SH-SY5Y (cell line): ENCODE results near the gene DLG2.

ENCODE experiments used
- GATA2 ChIP-seq: IDR thresholded peaks from 2 replicates; pipeline ENCODE4 v1.6.1; 2011; ENCODE audit warnings: mild to moderate bottlenecking, low read depth, low read length
- GATA3 ChIP-seq: IDR thresholded peaks from 2 replicates; pipeline ENCODE4 v1.6.1; 2011; ENCODE audit warnings: low read depth, mild to moderate bottlenecking, low read length, moderate library complexity

The DLG2 gene

DNA sequence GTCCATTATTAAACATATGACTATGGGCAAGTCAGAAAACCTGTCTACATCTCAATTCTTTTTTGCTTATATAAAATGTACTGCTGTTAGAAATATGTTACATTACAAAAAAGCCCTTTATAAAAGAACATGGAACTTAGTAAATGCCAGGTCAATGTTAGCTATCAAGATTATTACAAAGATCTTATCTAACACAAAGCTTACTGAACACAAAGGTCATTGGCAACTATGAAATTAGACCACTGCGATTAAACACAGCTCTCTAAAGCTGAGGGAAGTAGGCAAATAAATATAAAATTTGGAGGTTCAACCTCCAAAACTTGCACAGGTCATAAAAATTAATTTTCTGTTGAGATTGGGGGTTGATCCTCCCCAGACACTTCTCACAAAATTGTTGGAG is 1648.2 kb downstream of the DLG2 start:
- TF ChIP-seq GATA2 (no peak), GATA3 (no peak)

DNA sequence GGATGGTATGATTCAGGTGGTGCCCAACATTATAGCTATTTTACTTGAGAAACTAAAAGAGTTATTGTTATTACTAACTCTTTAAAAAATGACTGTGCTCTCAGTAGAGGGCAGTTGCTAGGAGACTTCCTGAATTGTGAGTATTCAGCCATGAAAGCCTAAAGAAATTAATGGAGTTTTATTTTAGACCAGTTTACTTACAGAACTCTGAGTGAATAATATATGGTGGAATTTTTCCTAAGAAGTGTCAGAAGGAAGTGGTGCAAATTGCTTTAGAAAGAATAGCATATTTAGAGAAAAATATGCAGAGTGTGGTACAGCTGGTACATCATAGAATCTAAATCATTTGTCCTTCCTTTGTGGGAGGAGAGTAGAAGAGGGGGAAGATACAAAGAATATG is 1651.1 kb downstream of the DLG2 start:
- no peak for TF ChIP-seq GATA3
- no peak for TF ChIP-seq GATA2

GRCh38 chr11:83972536-83972935 is 1654.6 kb downstream of the DLG2 start:
- TF ChIP-seq GATA2 (no peak), GATA3 (no peak)

GRCh38 chr11:83971063-83971462 is 1656.1 kb downstream of the DLG2 start:
- no peak for TF ChIP-seq GATA2
- no peak for TF ChIP-seq GATA3

- TF ChIP-seq GATA2 (no peak), GATA3 (no peak)
These were observed 1657.0 kb downstream of the DLG2 start for GRCh38 chr11:83970061-83970671.

DNA sequence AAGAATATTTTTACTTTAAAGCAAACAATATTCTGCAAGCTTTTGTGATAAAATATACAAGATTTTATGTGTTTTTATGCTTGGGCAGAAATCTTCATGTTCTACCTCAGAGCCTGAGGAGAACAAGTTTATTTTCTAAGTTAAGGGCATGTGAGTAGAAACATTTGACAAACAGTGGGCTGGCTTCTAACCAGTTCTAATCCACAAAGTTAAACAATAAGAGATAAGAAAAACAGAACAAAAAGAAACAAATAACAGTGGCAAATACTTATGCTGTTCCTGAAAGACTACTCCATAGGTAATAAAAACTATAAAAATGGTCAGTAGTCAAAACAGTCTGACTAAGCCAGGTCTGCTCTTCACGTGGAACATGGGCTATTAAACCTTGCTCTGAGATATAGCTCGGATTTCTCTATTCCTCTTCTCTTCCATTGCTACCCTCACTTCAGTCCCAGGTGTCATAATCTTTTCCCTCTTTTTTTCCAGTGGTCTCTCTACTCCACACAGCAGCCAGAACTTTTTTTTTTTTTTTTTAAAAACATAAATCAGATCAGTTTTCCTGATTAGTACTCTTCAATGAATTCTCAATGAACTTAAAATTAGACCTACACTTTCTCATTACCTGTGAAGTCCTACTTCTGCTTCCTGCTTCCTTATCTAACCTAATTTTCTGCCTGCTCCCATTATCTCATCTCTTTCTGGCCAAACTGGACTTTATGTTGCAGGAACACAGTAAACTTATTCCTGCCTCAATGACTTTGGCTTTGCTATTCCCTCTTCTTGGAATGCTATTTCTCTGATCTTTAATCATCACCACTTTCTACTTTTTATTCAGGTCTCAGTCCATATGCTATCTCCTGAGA is 1669.9 kb downstream of the DLG2 start:
- no peak for TF ChIP-seq GATA3
- no peak for TF ChIP-seq GATA2

DNA sequence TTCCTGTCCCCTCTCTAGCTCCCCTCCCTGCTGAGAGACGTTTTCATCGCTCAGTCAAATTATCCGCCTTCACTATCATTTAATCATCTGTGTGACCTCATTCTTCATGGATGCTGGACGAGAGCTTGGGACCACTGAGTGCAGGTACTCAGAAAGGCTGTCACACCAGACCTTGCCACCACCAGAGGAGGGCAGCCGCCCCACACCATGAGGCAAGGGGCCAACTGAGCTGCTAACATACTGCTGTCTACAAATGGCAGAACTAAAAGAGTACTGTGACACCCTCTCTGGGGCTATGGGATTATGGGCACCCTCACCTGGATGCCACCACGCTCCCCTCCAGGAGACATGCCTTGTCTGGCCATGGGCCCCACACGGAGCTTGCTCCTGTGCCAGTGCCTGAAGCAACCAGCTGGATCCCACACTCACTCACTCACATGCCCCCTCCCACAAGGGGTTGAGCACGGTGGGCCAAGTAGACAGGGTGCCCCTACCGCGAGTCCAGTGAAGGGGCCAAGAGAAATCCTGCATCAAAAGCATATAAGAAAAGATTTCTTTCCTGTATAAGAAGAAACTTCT is 1670.9 kb downstream of the DLG2 start:
- TF ChIP-seq GATA3 (no peak), GATA2 (no peak)

DNA sequence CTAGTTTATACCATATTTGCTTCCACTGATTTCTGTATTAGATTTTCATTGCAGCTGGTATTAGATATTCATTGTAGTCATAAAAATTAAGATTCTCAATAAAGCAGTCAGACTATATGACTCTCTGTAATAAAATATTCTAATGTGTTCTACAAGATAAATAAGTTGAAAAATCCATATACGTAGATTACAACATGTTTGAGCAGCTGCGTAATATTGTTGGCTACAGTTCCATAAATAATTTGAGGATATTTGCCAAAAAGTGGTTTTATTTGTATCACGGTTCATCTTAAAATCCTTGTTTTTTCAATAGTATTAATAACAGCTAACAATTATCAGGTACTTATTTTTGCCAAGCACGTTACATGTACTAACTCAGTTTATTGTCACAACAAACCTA is 1672.4 kb downstream of the DLG2 start:
- TF ChIP-seq GATA3: no peak
- no peak for TF ChIP-seq GATA2

GRCh38 chr11:83951521-83951920 is 1675.6 kb downstream of the DLG2 start:
- no peak for TF ChIP-seq GATA2
- no peak for TF ChIP-seq GATA3

DNA sequence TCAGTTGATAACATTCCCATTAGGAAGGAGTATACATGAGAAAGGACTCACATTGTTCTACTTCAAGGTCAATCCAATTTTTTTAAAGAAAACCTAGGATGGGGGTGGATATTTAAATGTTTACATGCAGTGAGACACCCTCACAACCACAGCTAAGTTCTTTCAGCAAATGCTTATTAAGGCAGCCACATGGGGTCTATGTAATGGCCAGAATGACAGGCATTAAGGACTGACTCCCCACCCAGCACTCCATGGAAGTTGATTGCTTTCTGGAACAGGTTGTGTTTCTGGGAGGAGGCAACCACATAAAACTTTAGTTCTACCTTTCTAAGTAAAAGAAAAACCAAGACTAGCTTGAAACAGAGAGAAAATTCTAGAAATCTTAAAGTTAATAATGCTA is 1678.9 kb downstream of the DLG2 start:
- TF ChIP-seq GATA3 (no peak), GATA2 (no peak)

DNA sequence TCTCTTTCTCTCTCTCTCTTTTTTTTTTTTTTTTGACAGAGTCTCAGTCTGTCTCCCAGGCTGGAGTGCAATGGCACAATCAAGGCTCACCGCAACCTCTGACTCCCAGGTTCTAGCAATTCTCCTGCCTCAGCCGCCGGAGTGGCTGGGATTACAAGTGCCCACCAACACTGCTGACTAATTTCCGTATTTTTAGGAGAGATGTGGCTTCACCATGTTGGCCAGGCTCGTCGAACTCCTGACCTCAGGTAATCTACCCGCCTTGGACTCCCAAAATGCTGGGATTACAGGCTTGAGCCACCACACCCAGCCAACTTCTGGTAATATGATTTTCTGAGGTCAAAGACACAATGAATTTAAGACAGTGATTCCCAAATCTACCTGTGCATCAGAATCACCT is 1681.2 kb downstream of the DLG2 start:
- TF ChIP-seq GATA2 (no peak), GATA3 (no peak)

DNA sequence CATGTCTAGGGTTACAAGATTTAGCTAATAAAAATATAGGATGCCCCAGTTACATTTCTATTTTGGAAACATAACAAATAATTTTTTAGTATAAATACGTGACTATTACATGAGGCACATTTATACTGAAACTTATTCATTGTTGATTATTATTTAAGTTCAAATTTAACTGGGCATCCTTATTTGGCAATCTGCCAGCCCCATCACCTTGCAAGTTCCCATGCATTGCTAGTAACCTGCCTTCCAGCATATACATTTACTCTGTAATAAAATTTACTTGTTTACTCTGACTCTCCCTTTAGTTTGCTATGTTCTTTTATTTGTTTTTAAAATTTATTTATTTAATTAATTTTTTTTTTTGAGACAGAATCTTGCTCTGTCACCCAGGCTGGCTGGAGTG is 1686.1 kb downstream of the DLG2 start:
- TF ChIP-seq GATA2 (no peak), GATA3 (no peak)

DNA sequence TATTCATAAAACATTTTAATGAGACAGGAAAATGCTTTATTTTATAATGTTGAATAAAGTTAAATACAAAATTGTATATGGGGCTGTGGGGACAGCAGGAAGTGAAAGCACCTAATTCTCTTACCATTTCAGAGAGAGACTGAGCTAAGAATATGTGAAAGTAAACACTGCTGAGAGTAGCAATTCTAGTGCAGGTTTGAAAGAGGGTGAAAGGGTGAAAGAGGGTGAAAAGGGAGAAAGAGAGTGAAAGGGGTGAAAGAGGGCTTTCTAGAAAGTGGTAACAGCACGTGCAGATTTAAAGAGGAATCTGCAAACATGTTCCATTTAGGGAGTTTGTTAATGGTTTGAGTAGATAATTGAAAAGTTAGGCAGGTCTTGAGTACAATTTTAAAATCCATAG is 1689.0 kb downstream of the DLG2 start:
- TF ChIP-seq GATA3: no peak
- TF ChIP-seq GATA2: no peak

GRCh38 chr11:83933008-83933407 is 1694.1 kb downstream of the DLG2 start:
- TF ChIP-seq GATA2 (no peak; the same call in 1 of the 2 replicates), GATA3 (no peak)

DNA sequence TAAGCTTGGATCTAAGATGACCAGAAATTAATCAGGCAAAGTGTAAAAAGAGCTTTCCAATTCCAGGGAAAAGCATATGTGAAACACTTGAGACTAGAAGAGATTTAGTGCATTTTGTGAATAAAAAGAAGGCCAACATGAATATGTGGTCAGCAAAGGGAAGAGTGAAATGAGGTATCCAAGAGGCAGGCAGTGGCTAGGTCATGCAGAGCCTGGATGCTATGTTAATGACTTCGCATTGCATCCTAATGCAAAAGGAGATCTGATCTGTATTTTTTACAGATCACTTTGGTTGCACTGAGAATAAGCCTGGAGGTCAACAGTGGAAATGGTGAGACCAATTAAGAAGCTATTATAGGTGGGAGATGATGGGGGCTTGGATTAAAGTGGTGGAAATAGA is 1699.7 kb downstream of the DLG2 start:
- no peak for TF ChIP-seq GATA3
- no peak for TF ChIP-seq GATA2
